MCF 10A (cell line): ENCODE measurements around the gene PIPOX. TPM values are rescaled to one million over a fixed set of nuclear protein-coding genes. Genes with fewer than 3 reads are reported as not detected.

ENCODE experiments used
- BruUV-seq: library from RNA; stranded (reverse); fragments of 400-500 nt; replicated peaks from 2 replicates; lab custom pipeline; 2021; lab: Mats Ljungman, UMichigan
- CTCF ChIA-PET: fragments of 300-600 bp; sonication (Branson Sonifier 250); formaldehyde crosslinking; extraction: SDS; loops from one replicate; lab custom pipeline; 2021; ENCODE audit warnings: antibody characterized with exemption, inconsistent platforms; lab: Yijun Ruan, JAX
- POLR2A ChIA-PET: fragments of 300-600, 350-650 bp; sonication (Branson Sonifier 250); formaldehyde crosslinking; extraction: SDS; loops from one replicate; lab custom pipeline; 2020; ENCODE audit warnings: antibody characterized with exemption, inconsistent platforms; lab: Yijun Ruan, JAX
- DNase-seq: peaks from one replicate; pipeline ENCODE4 v3.0.0-alpha.2; 2018; ENCODE audit not compliant: unreplicated experiment
- H3K27ac Mint-ChIP-seq: one replicate; pipeline ENCODE4 v1.8.0; 2022; ENCODE audit warnings: mild to moderate bottlenecking, low read depth, mixed read lengths; ENCODE audit not compliant: unreplicated experiment
- H3K27me3 Mint-ChIP-seq: one replicate; pipeline ENCODE4 v1.8.0; 2022; ENCODE audit warnings: mixed read lengths; ENCODE audit not compliant: insufficient read depth, unreplicated experiment
- H3K36me3 Mint-ChIP-seq: one replicate; pipeline ENCODE4 v1.8.0; 2022; ENCODE audit warnings: mild to moderate bottlenecking, moderate library complexity, mixed read lengths; ENCODE audit not compliant: insufficient read depth, unreplicated experiment
- H3K4me1 Mint-ChIP-seq: one replicate; pipeline ENCODE4 v1.8.0; 2022; ENCODE audit warnings: mixed read lengths; ENCODE audit not compliant: insufficient read depth, unreplicated experiment
- H3K4me3 Mint-ChIP-seq: one replicate; pipeline ENCODE4 v1.8.0; 2022; ENCODE audit warnings: mild to moderate bottlenecking, moderate library complexity, mixed read lengths; ENCODE audit not compliant: unreplicated experiment
- H3K9me3 Mint-ChIP-seq: one replicate; pipeline ENCODE4 v1.8.0; 2022; ENCODE audit warnings: mixed read lengths; ENCODE audit not compliant: unreplicated experiment
- intact Hi-C: fragments of 100-400 bp; cut with micrococcal nuclease; formaldehyde crosslinking; loops from 2 replicates; pipeline ENCODE4 v1.14.1; 2022
- total RNA-seq: library from RNA; stranded (reverse); gene quantifications from 2 replicates; pipeline ENCODE4 v1.2.3, GENCODE V29; 2022
- TF ChIP-seq, protein P1 (sequence below): fragments of 200-600 bp; IDR thresholded peaks from one replicate; pipeline ENCODE4 v1.8.0; 2022; ENCODE audit warnings: antibody characterized with exemption, mild to moderate bottlenecking; ENCODE audit not compliant: unreplicated experiment

Gene PIPOX
- total RNA-seq, 1 experiment from 2014 or later = not detected

DNA sequence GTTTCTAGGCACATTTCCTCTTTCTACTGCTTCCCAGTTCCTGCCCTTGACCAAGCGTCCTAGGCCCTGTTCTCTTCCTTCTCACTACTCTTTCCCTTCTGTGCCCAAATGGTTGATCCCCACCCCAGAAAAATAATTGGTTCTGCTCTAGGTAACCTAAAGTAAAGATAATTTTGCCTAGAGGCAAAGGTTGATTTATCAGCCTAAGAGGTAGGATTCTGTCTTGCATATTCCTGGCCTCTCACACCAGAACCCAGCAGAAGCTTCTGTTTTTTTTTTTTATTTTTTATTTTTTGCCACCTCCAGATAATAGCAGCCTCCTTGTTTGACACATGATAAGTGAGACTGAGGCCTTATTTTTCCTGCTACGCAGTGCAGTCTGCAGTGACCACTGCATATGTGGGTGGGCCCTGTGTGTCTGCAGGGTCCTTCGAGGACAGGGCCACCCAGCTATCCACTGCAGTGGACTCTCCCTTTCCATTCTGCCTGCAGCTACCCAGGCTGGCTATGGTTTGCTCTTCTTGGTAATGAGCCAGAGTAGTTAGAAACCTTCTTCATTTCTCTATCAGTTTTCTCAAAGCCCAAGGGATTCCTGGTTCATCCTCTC is 701 bp downstream of the PIPOX start:
- CTCF ChIA-PET = interaction anchor here (0.6 to 1.3 kb wide), 2 partner anchors 24 to 58 kb away, joined by 3 read pairs; no protein-coding TSS in a partner anchor
- POLR2A ChIA-PET = no interaction called here

DNA sequence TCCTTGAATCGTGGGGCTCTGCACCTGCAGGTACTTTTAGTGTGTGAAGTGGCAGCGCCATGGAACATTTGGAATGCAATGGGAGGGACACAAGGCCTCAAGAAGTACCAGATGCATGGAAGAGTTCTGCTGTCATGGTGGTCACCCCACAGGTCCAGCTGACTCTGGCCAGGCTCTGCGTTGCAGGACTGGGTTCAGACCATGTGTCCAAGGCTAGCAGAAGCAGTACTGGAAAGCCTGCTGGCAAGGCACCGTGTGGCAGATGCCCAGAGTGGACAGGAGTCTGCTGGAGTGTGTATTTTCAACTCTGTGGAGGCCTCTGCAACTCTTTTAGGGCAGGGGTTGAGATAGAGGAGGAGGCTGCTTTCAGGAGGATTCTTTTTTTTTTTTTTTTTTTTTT is 2.1 kb downstream of the PIPOX start:
- no peak overlapping the region for H3K4me3 Mint-ChIP-seq
- H3K9me3 Mint-ChIP-seq = no peaks in the 10 kb centered on the region
- POLR2A ChIA-PET = no interaction called here
- intact Hi-C loops = no loop called here
- BruUV-seq = no TSS peak
- no peak overlapping the region for H3K27ac Mint-ChIP-seq
- CTCF ChIA-PET = no interaction called here
- peaks cover 29% of the 10 kb centered on the region for H3K27me3 Mint-ChIP-seq
- H3K4me1 Mint-ChIP-seq = peaks cover 6% of the 10 kb centered on the region
- TF ChIP-seq, protein P1, sequence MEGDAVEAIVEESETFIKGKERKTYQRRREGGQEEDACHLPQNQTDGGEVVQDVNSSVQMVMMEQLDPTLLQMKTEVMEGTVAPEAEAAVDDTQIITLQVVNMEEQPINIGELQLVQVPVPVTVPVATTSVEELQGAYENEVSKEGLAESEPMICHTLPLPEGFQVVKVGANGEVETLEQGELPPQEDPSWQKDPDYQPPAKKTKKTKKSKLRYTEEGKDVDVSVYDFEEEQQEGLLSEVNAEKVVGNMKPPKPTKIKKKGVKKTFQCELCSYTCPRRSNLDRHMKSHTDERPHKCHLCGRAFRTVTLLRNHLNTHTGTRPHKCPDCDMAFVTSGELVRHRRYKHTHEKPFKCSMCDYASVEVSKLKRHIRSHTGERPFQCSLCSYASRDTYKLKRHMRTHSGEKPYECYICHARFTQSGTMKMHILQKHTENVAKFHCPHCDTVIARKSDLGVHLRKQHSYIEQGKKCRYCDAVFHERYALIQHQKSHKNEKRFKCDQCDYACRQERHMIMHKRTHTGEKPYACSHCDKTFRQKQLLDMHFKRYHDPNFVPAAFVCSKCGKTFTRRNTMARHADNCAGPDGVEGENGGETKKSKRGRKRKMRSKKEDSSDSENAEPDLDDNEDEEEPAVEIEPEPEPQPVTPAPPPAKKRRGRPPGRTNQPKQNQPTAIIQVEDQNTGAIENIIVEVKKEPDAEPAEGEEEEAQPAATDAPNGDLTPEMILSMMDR = no peak
- H3K36me3 Mint-ChIP-seq = no peaks in the 10 kb centered on the region
- DNase-seq = no peak

More for the DNA sequence above, 701 bp downstream of the PIPOX start:
- Mint-ChIP-seq H3K27ac (no peak overlapping the region), H3K36me3 (no peaks in the 10 kb centered on the region), H3K4me3 (no peak overlapping the region), H3K4me1 (peaks cover 6% of the 10 kb centered on the region), H3K9me3 (no peaks in the 10 kb centered on the region), H3K27me3 (peaks cover 23% of the 10 kb centered on the region)
- TF ChIP-seq, protein P1 = no peak
- intact Hi-C loops = no loop called here
- BruUV-seq = no TSS peak
- DNase-seq = no peak

DNA sequence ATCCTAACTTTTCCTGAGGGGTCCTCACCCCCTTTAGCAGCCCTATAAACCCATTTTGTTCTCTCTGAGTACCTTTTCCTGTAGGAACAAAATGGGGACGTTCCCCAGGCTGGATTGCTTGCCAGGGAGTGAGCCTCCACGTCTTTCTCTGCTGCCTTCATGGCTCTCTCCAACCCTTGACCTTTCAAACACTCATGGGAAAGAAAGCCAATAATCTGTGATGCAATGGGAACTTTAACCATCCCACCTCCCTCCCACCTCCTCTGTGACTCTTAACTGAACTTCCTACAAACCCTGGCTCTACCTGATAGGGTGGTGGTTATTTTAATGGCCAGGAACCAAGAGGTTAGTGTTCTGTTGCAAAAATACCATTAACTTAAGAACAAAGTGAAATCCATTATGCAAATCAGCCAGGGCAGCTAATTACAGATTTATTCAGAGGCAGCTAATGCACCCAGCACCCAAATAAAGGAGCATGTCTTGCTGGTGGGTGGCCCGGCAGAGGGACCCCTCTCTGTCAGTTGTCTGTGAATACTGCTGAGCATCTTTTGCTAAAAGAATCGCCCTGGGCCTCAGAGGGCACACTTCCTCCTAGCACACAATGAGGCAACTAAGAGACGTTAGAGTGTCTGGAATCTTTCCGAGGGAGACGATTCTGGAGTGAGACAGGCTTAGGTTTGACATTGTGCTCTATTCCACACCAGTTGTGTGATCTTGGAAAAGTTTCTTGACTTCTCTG is 3.0 kb downstream of the PIPOX start:
- TF ChIP-seq, protein P1 = no peak
- Mint-ChIP-seq H3K27me3 (peaks cover 29% of the 10 kb centered on the region), H3K4me1 (peaks cover 6% of the 10 kb centered on the region), H3K36me3 (no peaks in the 10 kb centered on the region), H3K4me3 (no peak overlapping the region), H3K9me3 (no peaks in the 10 kb centered on the region), H3K27ac (no peak overlapping the region)
- intact Hi-C loops = no loop called here
- no peak for DNase-seq
- POLR2A ChIA-PET = no interaction called here
- CTCF ChIA-PET = no interaction called here
- BruUV-seq = no TSS peak

DNA sequence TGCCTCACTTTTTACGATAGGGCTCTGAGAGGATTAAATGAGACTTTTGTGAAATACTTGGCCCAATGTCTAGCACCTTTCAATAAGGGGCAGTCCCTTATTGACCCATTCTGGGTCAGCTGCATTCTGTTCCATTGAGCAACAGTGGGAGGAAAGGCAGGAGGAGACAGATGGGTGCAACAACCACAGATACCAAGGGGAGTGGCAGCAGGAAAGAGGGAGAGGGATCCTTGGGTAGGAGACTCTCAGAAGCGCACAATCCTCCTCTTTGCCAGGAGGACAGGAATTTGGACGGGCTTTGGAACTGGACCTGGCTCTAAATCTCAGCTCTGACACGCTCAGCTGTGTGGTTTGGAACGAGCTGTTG is 3.5 kb downstream of the PIPOX start:
- BruUV-seq = no TSS peak
- no peaks in the 10 kb centered on the region for H3K9me3 Mint-ChIP-seq
- no peak for DNase-seq
- H3K4me1 Mint-ChIP-seq = peaks cover 6% of the 10 kb centered on the region
- POLR2A ChIA-PET = no interaction called here
- H3K27ac Mint-ChIP-seq = no peak overlapping the region
- H3K36me3 Mint-ChIP-seq = no peaks in the 10 kb centered on the region
- H3K27me3 Mint-ChIP-seq = peaks cover 30% of the 10 kb centered on the region
- CTCF ChIA-PET = interaction anchor here (0.7 kb wide), 1 partner anchor 464 kb away, joined by 3 read pairs; no protein-coding TSS in a partner anchor
- H3K4me3 Mint-ChIP-seq = no peak overlapping the region
- TF ChIP-seq, protein P1 = no peak
- intact Hi-C loops = no loop called here
